GM13977 (cell line): ENCODE results near the gene DRAM1.
A peak's percentile ranks its signal among the peaks of the same experiment; 100 is the strongest.

Experiments used
- DNase-seq: peaks from one replicate; pipeline ENCODE4 v3.0.0; 2012; ENCODE audit warnings: low spot score
- CTCF ChIP-seq: IDR thresholded peaks from 2 replicates; pipeline ENCODE4 v1.5.1; 2012; ENCODE audit warnings: mild to moderate bottlenecking, control low read depth; ENCODE audit not compliant: insufficient read depth; ENCODE audit errors: extremely low read depth, missing control alignments
- in situ Hi-C: fragments of 300-500 bp; cut with MboI; formaldehyde crosslinking; loops from one replicate; pipeline ENCODE4 v1.12.0; 2022; ENCODE audit warnings: low sequenced_read_pairs, low pct_unique_long_range_greater_than_20kb, mixed read lengths, inconsistent platforms; ENCODE audit not compliant: unreplicated experiment

The DRAM1 gene

GRCh38 chr12:101929365-101930041 is 52.1 kb downstream of the DRAM1 start:
- in situ Hi-C loops: loop anchor here (10.0 to 25.0 kb wide), 2 partner anchors 555 to 808 kb away; partner anchors contain the start of gene IGF1
- TF ChIP-seq CTCF: no peak
- DNase-seq: no peak

GRCh38 chr12:101931498-101932326 is 54.3 kb downstream of the DRAM1 start:
- in situ Hi-C loops: loop anchor here (10.0 to 25.0 kb wide), 2 partner anchors 553 to 806 kb away; partner anchors contain the start of gene IGF1
- no peak for TF ChIP-seq CTCF
- DNase-seq: no peak

- in situ Hi-C loops: loop anchor here (10.0 to 25.0 kb wide), 2 partner anchors 551 to 803 kb away; partner anchors contain the start of gene IGF1
- no peak for DNase-seq
- TF ChIP-seq CTCF: no peak
These were observed 56.6 kb downstream of the DRAM1 start for GRCh38 chr12:101933866-101934514.

DNA sequence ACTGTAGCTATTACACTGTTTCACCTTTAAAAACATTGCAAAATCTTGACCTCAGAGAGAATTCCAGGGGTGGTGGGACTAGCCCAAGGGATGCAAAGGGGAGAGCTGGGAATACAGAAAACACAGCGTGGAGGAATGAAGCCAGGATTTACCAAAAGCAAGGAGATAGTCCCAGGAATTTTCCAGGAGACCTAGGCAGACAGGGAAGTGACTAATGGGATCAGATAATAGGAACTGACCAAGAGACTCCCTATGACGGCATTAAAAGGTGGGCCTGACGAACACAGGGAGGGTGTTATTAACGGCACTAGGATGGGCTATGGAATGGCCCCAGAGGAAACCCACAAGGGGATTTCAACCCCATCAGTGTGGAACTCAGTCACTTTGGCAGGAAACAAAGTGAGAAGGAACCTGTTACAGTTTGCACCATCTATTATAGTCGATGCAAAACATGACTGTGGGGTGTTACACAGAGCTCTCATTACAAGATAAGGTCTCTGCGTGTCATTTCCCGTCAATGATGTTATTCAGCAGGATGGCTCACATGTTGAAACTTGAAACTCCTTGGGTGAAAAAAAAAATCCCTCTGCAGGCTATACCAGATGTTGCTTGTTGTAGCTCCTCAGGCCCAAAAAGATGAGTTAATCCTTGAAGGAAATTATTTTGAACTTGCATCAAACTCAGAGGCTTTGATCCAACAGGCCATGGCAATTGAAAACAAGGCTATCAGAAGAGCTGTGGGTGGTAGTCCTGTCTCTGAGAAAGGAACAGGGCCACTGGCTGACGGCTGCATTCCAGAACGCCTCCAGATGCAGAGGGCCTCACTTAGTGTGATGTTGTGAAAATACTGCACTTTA is 58.7 kb downstream of the DRAM1 start:
- TF ChIP-seq CTCF: no peak
- in situ Hi-C loops: loop anchor here (10.0 to 25.0 kb wide), 2 partner anchors 549 to 801 kb away; partner anchors contain the start of gene IGF1
- DNase-seq: peak; percentile 53

- in situ Hi-C loops: loop anchor here (10.0 to 25.0 kb wide), 2 partner anchors 545 to 798 kb away; partner anchors contain the start of gene IGF1
- DNase-seq: no peak
- no peak for TF ChIP-seq CTCF
These were observed 61.9 kb downstream of the DRAM1 start for GRCh38 chr12:101939306-101939705.

DNA sequence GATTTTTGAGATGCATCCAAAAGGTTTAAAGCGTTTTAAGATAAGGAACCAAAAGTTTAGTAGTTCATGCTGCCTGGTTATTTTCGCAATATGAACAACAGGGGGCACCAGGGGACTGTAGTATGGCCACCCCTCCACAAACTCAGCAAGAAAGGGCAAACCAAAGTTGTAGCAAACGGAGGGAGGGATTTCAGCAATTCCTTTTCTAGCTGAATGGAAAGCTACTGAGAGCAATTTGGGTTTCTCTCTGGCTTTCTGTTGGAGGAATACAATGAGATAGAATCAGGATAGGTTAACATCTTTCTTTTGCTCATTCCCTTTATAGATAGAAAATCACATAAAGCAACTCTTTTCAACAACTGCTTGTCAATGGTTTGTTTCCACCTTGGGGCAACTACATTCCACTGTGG is 62.5 kb downstream of the DRAM1 start:
- TF ChIP-seq CTCF: peak; percentile 80
- in situ Hi-C loops: loop anchor here (10.0 to 25.0 kb wide), 2 partner anchors 545 to 797 kb away; partner anchors contain the start of gene IGF1
- no peak for DNase-seq
